HepG2 (cell line): ENCODE data around the gene APOA1. TPM values are rescaled to one million over a fixed set of nuclear protein-coding genes. Genes with fewer than 3 reads are reported as not detected.

Source experiments
- CCAR2 ChIP-seq: fragments of 200-400 bp; formaldehyde crosslinking; optimal IDR thresholded peaks from 2 replicates; pipeline ENCODE3; 2018; ENCODE audit warnings: low read depth, mild to moderate bottlenecking, low read length, moderate library complexity
- HNRNPL ChIP-seq: fragments of 200-400 bp; formaldehyde crosslinking; IDR thresholded peaks from 2 replicates; pipeline ENCODE4 v1.6.1; 2017; ENCODE audit warnings: mild to moderate bottlenecking, low read depth, low read length
- KAT8 ChIP-seq: IDR thresholded peaks from 2 replicates; pipeline ENCODE4 v1.6.1; 2016; ENCODE audit warnings: missing genetic modification reagents, missing compliant biosample characterization
- REL ChIP-seq: sonication (generic); formaldehyde crosslinking; conservative IDR thresholded peaks from 2 replicates; pipeline ENCODE4 v1.8.0; 2022; ENCODE audit warnings: mild to moderate bottlenecking, missing genetic modification reagents, moderate library complexity
- SPEN ChIP-seq: sonication (generic); formaldehyde crosslinking; IDR thresholded peaks from 2 replicates; pipeline ENCODE4 v1.5.1; 2020; ENCODE audit warnings: low read depth, mild to moderate bottlenecking, missing genetic modification reagents
- TFDP2 ChIP-seq: sonication (generic); formaldehyde crosslinking; IDR thresholded peaks from 2 replicates; pipeline ENCODE4 v1.4.0; 2020; ENCODE audit warnings: missing genetic modification reagents
- ZBTB10 ChIP-seq: sonication (generic); formaldehyde crosslinking; IDR thresholded peaks from 2 replicates; pipeline ENCODE4 v1.4.0; 2020; ENCODE audit warnings: missing genetic modification reagents, borderline replicate concordance
- ZNF430 ChIP-seq: sonication (generic); formaldehyde crosslinking; IDR thresholded peaks from 2 replicates; pipeline ENCODE4 v1.9.0; 2021; ENCODE audit warnings: mild to moderate bottlenecking, missing genetic modification reagents
- ZNF607 ChIP-seq: sonication (generic); formaldehyde crosslinking; IDR thresholded peaks from 2 replicates; pipeline ENCODE4 v1.5.1; 2020; ENCODE audit warnings: missing genetic modification reagents, mild to moderate bottlenecking, borderline replicate concordance
- polyA plus RNA-seq, 8 experiments: library from polyadenylated mRNA; depleted of rRNA in 3 of 8; stranded (reverse) in 7 of 8; unstranded in 1 of 8; fragments of >200 nt; fragmentation: Illumina TruSeq in 4 of 8; extraction: Trizol in 4 of 8; gene quantifications; 2 replicates each; pipeline versions ENCODE4 v1.2.1 to v1.2.3, GENCODE V29; 2011 to 2016; ENCODE audit warnings: low read depth in 4 of 8, missing spikeins in 1 of 8, mixed read lengths in 1 of 8; ENCODE audit not compliant: insufficient read depth in 1 of 8
- total RNA-seq, 5 experiments: library from RNA; depleted of rRNA; stranded (reverse); fragments of >200 nt; fragmentation: Illumina TruSeq; extraction: Trizol; gene quantifications; 2 replicates each; pipeline ENCODE4 v1.2.3, GENCODE V29; 2016; ENCODE audit warnings: low read depth in 1 of 5
- TF ChIP-seq, protein P1 (sequence below): sonication (generic); formaldehyde crosslinking; IDR thresholded peaks from 2 replicates; pipeline ENCODE4 v1.9.0; 2021; ENCODE audit warnings: mild to moderate bottlenecking, missing genetic modification reagents
- TF ChIP-seq, protein P2 (sequence below): sonication (generic); formaldehyde crosslinking; IDR thresholded peaks from 2 replicates; pipeline ENCODE4 v1.5.0; 2020; ENCODE audit warnings: mild to moderate bottlenecking, missing genetic modification reagents, borderline replicate concordance
- TF ChIP-seq, protein P3 (sequence below): sonication (generic); formaldehyde crosslinking; IDR thresholded peaks from 2 replicates; pipeline ENCODE4 v1.5.0; 2020; ENCODE audit warnings: mild to moderate bottlenecking, missing genetic modification reagents

Gene APOA1
- total and polyA plus RNA-seq, 2 of the 13 experiments (the other 11 are each of a cell fraction or from before 2014, with no cell fraction given), result 1,973 to 5,485 TPM

DNA sequence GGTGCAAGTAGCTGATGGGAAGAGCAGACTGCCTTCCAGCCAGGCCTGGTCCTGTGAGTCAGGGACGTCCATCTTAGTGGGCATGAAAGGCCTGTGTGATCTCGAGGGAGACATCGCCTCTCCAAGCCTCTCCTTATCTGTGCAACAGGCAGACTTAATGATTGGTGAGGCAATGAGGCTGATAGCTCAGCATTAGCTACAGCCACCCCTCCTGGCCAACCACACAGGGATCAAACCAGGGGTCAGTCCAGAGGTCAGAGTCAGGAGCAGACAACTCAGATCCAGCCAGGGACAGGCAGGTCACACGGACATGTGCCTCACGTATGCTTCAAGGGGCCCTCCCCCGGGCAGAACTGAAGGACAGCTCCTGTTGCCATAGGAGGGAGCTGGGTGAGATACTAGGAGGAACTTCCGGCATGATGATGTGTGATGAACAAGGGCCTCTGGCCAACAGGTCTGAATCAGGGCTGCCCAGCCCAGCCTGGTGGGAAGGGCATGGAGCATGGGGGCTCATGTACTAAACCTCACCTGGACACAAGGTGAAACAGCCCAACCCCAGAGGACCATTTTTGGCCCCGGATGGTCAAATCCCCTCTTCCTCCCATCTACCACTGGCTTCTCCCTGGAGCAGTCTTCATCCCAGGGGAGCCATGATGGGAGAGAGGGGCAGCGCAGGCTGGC, 10.5 kb downstream of the APOA1 start (continued):
- TF ChIP-seq, protein P1, sequence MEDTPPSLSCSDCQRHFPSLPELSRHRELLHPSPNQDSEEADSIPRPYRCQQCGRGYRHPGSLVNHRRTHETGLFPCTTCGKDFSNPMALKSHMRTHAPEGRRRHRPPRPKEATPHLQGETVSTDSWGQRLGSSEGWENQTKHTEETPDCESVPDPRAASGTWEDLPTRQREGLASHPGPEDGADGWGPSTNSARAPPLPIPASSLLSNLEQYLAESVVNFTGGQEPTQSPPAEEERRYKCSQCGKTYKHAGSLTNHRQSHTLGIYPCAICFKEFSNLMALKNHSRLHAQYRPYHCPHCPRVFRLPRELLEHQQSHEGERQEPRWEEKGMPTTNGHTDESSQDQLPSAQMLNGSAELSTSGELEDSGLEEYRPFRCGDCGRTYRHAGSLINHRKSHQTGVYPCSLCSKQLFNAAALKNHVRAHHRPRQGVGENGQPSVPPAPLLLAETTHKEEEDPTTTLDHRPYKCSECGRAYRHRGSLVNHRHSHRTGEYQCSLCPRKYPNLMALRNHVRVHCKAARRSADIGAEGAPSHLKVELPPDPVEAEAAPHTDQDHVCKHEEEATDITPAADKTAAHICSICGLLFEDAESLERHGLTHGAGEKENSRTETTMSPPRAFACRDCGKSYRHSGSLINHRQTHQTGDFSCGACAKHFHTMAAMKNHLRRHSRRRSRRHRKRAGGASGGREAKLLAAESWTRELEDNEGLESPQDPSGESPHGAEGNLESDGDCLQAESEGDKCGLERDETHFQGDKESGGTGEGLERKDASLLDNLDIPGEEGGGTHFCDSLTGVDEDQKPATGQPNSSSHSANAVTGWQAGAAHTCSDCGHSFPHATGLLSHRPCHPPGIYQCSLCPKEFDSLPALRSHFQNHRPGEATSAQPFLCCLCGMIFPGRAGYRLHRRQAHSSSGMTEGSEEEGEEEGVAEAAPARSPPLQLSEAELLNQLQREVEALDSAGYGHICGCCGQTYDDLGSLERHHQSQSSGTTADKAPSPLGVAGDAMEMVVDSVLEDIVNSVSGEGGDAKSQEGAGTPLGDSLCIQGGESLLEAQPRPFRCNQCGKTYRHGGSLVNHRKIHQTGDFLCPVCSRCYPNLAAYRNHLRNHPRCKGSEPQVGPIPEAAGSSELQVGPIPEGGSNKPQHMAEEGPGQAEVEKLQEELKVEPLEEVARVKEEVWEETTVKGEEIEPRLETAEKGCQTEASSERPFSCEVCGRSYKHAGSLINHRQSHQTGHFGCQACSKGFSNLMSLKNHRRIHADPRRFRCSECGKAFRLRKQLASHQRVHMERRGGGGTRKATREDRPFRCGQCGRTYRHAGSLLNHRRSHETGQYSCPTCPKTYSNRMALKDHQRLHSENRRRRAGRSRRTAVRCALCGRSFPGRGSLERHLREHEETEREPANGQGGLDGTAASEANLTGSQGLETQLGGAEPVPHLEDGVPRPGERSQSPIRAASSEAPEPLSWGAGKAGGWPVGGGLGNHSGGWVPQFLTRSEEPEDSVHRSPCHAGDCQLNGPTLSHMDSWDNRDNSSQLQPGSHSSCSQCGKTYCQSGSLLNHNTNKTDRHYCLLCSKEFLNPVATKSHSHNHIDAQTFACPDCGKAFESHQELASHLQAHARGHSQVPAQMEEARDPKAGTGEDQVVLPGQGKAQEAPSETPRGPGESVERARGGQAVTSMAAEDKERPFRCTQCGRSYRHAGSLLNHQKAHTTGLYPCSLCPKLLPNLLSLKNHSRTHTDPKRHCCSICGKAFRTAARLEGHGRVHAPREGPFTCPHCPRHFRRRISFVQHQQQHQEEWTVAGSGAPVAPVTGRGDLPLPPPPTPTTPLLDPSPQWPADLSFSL (CRISPR knock-in tag), result no peak
- TF ChIP-seq REL (CRISPR knock-in tag), result peak; percentile 69; the same call in 1 of the 2 replicates
- TF ChIP-seq, protein P2, sequence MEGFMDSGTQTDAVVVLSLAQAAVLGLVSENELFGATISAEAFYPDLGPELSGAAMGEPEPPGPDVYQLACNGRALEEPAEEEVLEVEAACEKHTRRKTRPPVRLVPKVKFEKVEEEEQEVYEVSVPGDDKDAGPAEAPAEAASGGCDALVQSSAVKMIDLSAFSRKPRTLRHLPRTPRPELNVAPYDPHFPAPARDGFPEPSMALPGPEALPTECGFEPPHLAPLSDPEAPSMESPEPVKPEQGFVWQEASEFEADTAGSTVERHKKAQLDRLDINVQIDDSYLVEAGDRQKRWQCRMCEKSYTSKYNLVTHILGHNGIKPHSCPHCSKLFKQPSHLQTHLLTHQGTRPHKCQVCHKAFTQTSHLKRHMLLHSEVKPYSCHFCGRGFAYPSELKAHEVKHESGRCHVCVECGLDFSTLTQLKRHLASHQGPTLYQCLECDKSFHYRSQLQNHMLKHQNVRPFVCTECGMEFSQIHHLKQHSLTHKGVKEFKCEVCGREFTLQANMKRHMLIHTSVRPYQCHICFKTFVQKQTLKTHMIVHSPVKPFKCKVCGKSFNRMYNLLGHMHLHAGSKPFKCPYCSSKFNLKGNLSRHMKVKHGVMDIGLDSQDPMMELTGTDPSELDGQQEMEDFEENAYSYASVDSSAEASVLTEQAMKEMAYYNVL (CRISPR knock-in tag), result peak; percentile 95
- 0 out of 2 replicates have a peak, but pooled peaks have one; percentile 36 for TF ChIP-seq KAT8 (CRISPR knock-in tag)
- TF ChIP-seq SPEN (CRISPR knock-in tag), result peak; percentile 91; the same call in 1 of the 2 replicates
- TF ChIP-seq, protein P3, sequence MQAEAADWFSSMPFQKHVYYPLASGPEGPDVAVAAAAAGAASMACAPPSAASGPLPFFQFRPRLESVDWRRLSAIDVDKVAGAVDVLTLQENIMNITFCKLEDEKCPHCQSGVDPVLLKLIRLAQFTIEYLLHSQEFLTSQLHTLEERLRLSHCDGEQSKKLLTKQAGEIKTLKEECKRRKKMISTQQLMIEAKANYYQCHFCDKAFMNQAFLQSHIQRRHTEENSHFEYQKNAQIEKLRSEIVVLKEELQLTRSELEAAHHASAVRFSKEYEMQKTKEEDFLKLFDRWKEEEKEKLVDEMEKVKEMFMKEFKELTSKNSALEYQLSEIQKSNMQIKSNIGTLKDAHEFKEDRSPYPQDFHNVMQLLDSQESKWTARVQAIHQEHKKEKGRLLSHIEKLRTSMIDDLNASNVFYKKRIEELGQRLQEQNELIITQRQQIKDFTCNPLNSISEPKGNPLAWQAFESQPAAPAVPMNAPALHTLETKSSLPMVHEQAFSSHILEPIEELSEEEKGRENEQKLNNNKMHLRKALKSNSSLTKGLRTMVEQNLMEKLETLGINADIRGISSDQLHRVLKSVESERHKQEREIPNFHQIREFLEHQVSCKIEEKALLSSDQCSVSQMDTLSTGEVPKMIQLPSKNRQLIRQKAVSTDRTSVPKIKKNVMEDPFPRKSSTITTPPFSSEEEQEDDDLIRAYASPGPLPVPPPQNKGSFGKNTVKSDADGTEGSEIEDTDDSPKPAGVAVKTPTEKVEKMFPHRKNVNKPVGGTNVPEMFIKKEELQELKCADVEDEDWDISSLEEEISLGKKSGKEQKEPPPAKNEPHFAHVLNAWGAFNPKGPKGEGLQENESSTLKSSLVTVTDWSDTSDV, result no peak
- TF ChIP-seq TFDP2 (CRISPR knock-in tag), result peak; percentile 57; the same call in 1 of the 2 replicates
- peak; percentile 95 for TF ChIP-seq ZNF430 (CRISPR knock-in tag)
- no peak for TF ChIP-seq HNRNPL
- TF ChIP-seq ZBTB10 (CRISPR knock-in tag), result peak; percentile 74; the same call in 1 of the 2 replicates
- no peak for TF ChIP-seq CCAR2
- no peak; the same call in 1 of the 2 replicates for TF ChIP-seq ZNF607
